Neural cell (in vitro differentiated cells): Measurements from ENCODE around the gene ATP5MG.

Source experiments
- EZH2 ChIP-seq: fragments of 200-600, 300-800 bp; shearing (Covaris generic), sonication (generic); IDR thresholded peaks from 2 replicates; pipeline ENCODE4 v1.6.1; 2014; ENCODE audit warnings: antibody characterized with exemption, low read length, borderline replicate concordance, mild to moderate bottlenecking; ENCODE audit not compliant: insufficient read depth, poor library complexity, severe bottlenecking
- POLR2AphosphoS5 ChIP-seq: IDR thresholded peaks from 2 replicates; pipeline ENCODE4 v1.6.1; 2012
- RAD21 ChIP-seq: fragments of 450-650 bp; conservative IDR thresholded peaks from 2 replicates; pipeline ENCODE4 v1.6.1; 2014; ENCODE audit warnings: antibody characterized with exemption, mild to moderate bottlenecking, moderate library complexity
- TF ChIP-seq, protein P1 (sequence below): fragments of 450-650 bp; IDR thresholded peaks from 2 replicates; pipeline ENCODE4 v1.5.1; 2014; ENCODE audit warnings: antibody characterized with exemption, mild to moderate bottlenecking, moderate library complexity; ENCODE audit not compliant: poor library complexity, severe bottlenecking
- TF ChIP-seq, protein P2 (sequence below): IDR thresholded peaks from 2 replicates; pipeline ENCODE4 v1.6.1; 2012; ENCODE audit warnings: borderline replicate concordance

DNA sequence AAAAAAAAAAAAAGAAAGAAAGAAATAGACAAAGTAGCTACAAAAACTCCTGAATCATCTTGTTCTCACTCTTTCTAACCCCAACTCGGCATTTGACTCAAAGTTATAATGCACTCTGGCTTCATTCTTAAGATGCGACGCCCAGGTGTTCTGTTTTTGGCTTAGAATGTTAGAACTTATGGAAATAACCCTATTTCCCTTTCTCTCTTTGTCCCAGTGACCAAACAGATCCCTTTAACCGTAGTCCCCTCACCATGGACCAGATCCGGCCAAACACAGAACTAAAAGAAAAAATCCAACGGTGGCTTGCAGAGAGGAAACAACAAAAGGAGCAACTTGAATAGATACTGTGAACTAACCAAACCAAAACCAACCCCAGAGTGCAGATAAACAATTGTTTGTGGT is 5.3 kb upstream of the ATP5MG start:
- TF ChIP-seq, protein P1, sequence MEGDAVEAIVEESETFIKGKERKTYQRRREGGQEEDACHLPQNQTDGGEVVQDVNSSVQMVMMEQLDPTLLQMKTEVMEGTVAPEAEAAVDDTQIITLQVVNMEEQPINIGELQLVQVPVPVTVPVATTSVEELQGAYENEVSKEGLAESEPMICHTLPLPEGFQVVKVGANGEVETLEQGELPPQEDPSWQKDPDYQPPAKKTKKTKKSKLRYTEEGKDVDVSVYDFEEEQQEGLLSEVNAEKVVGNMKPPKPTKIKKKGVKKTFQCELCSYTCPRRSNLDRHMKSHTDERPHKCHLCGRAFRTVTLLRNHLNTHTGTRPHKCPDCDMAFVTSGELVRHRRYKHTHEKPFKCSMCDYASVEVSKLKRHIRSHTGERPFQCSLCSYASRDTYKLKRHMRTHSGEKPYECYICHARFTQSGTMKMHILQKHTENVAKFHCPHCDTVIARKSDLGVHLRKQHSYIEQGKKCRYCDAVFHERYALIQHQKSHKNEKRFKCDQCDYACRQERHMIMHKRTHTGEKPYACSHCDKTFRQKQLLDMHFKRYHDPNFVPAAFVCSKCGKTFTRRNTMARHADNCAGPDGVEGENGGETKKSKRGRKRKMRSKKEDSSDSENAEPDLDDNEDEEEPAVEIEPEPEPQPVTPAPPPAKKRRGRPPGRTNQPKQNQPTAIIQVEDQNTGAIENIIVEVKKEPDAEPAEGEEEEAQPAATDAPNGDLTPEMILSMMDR, result no peak
- TF ChIP-seq EZH2, result no peak
- TF ChIP-seq, protein P2, sequence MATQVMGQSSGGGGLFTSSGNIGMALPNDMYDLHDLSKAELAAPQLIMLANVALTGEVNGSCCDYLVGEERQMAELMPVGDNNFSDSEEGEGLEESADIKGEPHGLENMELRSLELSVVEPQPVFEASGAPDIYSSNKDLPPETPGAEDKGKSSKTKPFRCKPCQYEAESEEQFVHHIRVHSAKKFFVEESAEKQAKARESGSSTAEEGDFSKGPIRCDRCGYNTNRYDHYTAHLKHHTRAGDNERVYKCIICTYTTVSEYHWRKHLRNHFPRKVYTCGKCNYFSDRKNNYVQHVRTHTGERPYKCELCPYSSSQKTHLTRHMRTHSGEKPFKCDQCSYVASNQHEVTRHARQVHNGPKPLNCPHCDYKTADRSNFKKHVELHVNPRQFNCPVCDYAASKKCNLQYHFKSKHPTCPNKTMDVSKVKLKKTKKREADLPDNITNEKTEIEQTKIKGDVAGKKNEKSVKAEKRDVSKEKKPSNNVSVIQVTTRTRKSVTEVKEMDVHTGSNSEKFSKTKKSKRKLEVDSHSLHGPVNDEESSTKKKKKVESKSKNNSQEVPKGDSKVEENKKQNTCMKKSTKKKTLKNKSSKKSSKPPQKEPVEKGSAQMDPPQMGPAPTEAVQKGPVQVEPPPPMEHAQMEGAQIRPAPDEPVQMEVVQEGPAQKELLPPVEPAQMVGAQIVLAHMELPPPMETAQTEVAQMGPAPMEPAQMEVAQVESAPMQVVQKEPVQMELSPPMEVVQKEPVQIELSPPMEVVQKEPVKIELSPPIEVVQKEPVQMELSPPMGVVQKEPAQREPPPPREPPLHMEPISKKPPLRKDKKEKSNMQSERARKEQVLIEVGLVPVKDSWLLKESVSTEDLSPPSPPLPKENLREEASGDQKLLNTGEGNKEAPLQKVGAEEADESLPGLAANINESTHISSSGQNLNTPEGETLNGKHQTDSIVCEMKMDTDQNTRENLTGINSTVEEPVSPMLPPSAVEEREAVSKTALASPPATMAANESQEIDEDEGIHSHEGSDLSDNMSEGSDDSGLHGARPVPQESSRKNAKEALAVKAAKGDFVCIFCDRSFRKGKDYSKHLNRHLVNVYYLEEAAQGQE, result no peak
- TF ChIP-seq POLR2AphosphoS5, result no peak
- TF ChIP-seq RAD21, result no peak
